ENCODE measurements around the gene SH3GL2. TPM values are rescaled to one million over a fixed set of nuclear protein-coding genes. Genes with fewer than 3 reads are reported as not detected.

SH3GL2 gene
- total and polyA plus RNA-seq, 4 donors: 0.06 to 0.08 TPM; not detected in 2

GRCh38 chr9:17622141-17622540 is 43.3 kb downstream of the SH3GL2 start (continued):
- TF ChIP-seq REST (IDR thresholded peaks at IDR 0.05) (no peak), FOXA1 (IDR thresholded peaks at IDR 0.05) (no peak), EGR1 (IDR thresholded peaks at IDR 0.05; ENCODE audit: low read depth in 2 of 2) (no peak), SP1 (IDR thresholded peaks at IDR 0.05) (no peak), FOXA2 (IDR thresholded peaks at IDR 0.05) (no peak), RAD21 (IDR thresholded peaks at IDR 0.05) (no peak)

- H3K9me3 ChIP-seq (ENCODE audit: control insufficient read depth in 4 of 4, low read length in 3 of 4): no peaks in the 10 kb centered on the region
- WGBS: 65% methylated on average over 6 of the region's 6 CpGs
Measured at GRCh38 chr9:17622749-17623148, 43.9 kb downstream of the SH3GL2 start.

More at GRCh38 chr9:17622749-17623148, 43.9 kb downstream of the SH3GL2 start:
- Histone ChIP-seq H3K36me3 (ENCODE audit: control insufficient read depth in 4 of 4, insufficient read depth in 3 of 4, low read depth in 1 of 4, low read length in 3 of 4) (no peaks in the 10 kb centered on the region), H3K4me3 (ENCODE audit: low read depth in 1 of 3, low read length in 3 of 3) (no peak overlapping the region), H3K27ac (ENCODE audit: low read depth in 1 of 2, low read length in 2 of 2) (no peak overlapping the region), H3K4me1 (ENCODE audit: control insufficient read depth in 4 of 4, insufficient read depth in 4 of 4, low read length in 3 of 4) (peaks cover 0 to 5% (median under 1%) of the 10 kb centered on the region in 4 donors), H3K9ac (ENCODE audit: low read depth in 1 of 2, low read length in 2 of 2) (no peak overlapping the region), H3K27me3 (ENCODE audit: control insufficient read depth in 4 of 4, insufficient read depth in 4 of 4, low read length in 3 of 4) (no peaks in the 10 kb centered on the region)
- no peak for DNase-seq (ENCODE audit: low spot score)
- TF ChIP-seq CTCF (IDR thresholded peaks at IDR 0.05; ENCODE audit: low read depth, low read length, missing input control) (no peak), YY1 (IDR thresholded peaks at IDR 0.05) (no peak), RXRA (IDR thresholded peaks at IDR 0.05) (no peak), EGR1 (IDR thresholded peaks at IDR 0.05; ENCODE audit: low read depth in 2 of 2) (no peak), REST (IDR thresholded peaks at IDR 0.05) (no peak), NR2F2 (IDR thresholded peaks at IDR 0.05) (no peak), GABPA (IDR thresholded peaks at IDR 0.05 in 1 of 2, conservative IDR thresholded peaks at IDR 0.05 in 1 of 2) (no peak), RAD21 (IDR thresholded peaks at IDR 0.05) (no peak), MAX (IDR thresholded peaks at IDR 0.05) (no peak), HNF4G (IDR thresholded peaks at IDR 0.05) (no peak), FOXA1 (IDR thresholded peaks at IDR 0.05) (no peak), ZBTB33 (IDR thresholded peaks at IDR 0.05) (no peak), FOXA2 (IDR thresholded peaks at IDR 0.05) (no peak)

Data from liver (tissue), 9 donors.